ENCODE results near the gene SPTBN1. TPM values are rescaled to one million over a fixed set of nuclear protein-coding genes. Genes with fewer than 3 reads are reported as not detected.
A peak's percentile ranks its signal among the peaks of the same experiment; 100 is the strongest.

Gene SPTBN1
- total RNA-seq, 1 donor from 2014 or later, result 813 TPM

GRCh38 chr2:54589340-54590215, 133.5 kb downstream of the SPTBN1 start:
- no peak for DNase-seq
- peak overlapping the region; percentile 62 for H3K27ac ChIP-seq
- H3K9me3 ChIP-seq, result no peaks in the 10 kb centered on the region
- intact Hi-C loops (cut with DNase I), result no loop called here
- H3K36me3 ChIP-seq, result peaks cover 5% of the 10 kb centered on the region
- no peak for TF ChIP-seq CTCF (IDR thresholded peaks at IDR 0.05)
- no peak overlapping the region for H3K4me3 ChIP-seq
- ATAC-seq, result peak; percentile 67
- H3K27me3 ChIP-seq, result no peaks in the 10 kb centered on the region
- H3K4me1 ChIP-seq, result peaks cover 73% of the 10 kb centered on the region

- Histone ChIP-seq H3K27ac (peak overlapping the region; percentile 62), H3K36me3 (peaks cover 5% of the 10 kb centered on the region), H3K27me3 (no peaks in the 10 kb centered on the region), H3K4me1 (peaks cover 73% of the 10 kb centered on the region), H3K9me3 (no peaks in the 10 kb centered on the region), H3K4me3 (no peak overlapping the region)
- DNase-seq (no peak), ATAC-seq (no peak)
- no peak for TF ChIP-seq CTCF (IDR thresholded peaks at IDR 0.05)
- intact Hi-C loops (cut with DNase I), result no loop called here
Observed at GRCh38 chr2:54590216-54591120, 134.3 kb downstream of the SPTBN1 start.

GRCh38 chr2:54591551-54591950, 135.4 kb downstream of the SPTBN1 start:
- Histone ChIP-seq H3K4me1 (peaks cover 73% of the 10 kb centered on the region), H3K9me3 (no peaks in the 10 kb centered on the region), H3K27ac (peak overlapping the region; percentile 24), H3K27me3 (no peaks in the 10 kb centered on the region), H3K36me3 (peaks cover 5% of the 10 kb centered on the region), H3K4me3 (no peak overlapping the region)
- intact Hi-C loops (cut with DNase I), result no loop called here
- ATAC-seq, result no peak
- no peak for TF ChIP-seq CTCF (IDR thresholded peaks at IDR 0.05)
- no peak for DNase-seq

- no peak overlapping the region for H3K27ac ChIP-seq
- peaks cover 76% of the 10 kb centered on the region for H3K4me1 ChIP-seq
- H3K4me3 ChIP-seq, result no peak overlapping the region
- no peaks in the 10 kb centered on the region for H3K9me3 ChIP-seq
- TF ChIP-seq CTCF (IDR thresholded peaks at IDR 0.05), result no peak
- no peaks in the 10 kb centered on the region for H3K27me3 ChIP-seq
- H3K36me3 ChIP-seq, result peaks cover under 1% of the 10 kb centered on the region
- ATAC-seq (no peak), DNase-seq (no peak)
- intact Hi-C loops (cut with DNase I), result no loop called here
Observed at GRCh38 chr2:54593249-54593648, 137.1 kb downstream of the SPTBN1 start.

GRCh38 chr2:54594048-54594447, 137.9 kb downstream of the SPTBN1 start:
- TF ChIP-seq CTCF (IDR thresholded peaks at IDR 0.05), result no peak
- intact Hi-C loops (cut with DNase I), result no loop called here
- H3K4me1 ChIP-seq, result peaks cover 76% of the 10 kb centered on the region
- no peaks in the 10 kb centered on the region for H3K9me3 ChIP-seq
- DNase-seq (no peak), ATAC-seq (no peak)
- no peak overlapping the region for H3K27ac ChIP-seq
- H3K36me3 ChIP-seq, result peaks cover 9% of the 10 kb centered on the region
- no peaks in the 10 kb centered on the region for H3K27me3 ChIP-seq
- no peak overlapping the region for H3K4me3 ChIP-seq

Data from upper lobe of right lung (tissue), 1 donor.